Esophagus (tissue), 2 donors: ENCODE measurements around the gene PPP5C. TPM values are rescaled to one million over a fixed set of nuclear protein-coding genes. Genes with fewer than 3 reads are reported as not detected.
"Not testable (repeated sequence)": the region's sequence is repeated elsewhere in the genome, so short reads cannot be mapped to it uniquely, and the experiment has no call there.

ENCODE experiments used
- H3K27ac ChIP-seq, 2 donors: one replicate each; pipeline ENCODE4 v1.5.1; 2013; ENCODE audit warnings: low read depth in 2 of 2, mild to moderate bottlenecking in 2 of 2, inconsistent platforms in 1 of 2, low read length in 1 of 2, moderate library complexity in 1 of 2
- H3K27me3 ChIP-seq, 2 donors: one replicate each; pipeline ENCODE4 v1.6.1; 2013; ENCODE audit warnings: low read length in 2 of 2, control low read depth in 1 of 2, mild to moderate bottlenecking in 1 of 2; ENCODE audit not compliant: insufficient read depth in 2 of 2, control insufficient read depth in 1 of 2
- H3K36me3 ChIP-seq, 2 donors: one replicate each; pipeline ENCODE4 v1.6.1; 2013; ENCODE audit warnings: low read length in 1 of 2; ENCODE audit not compliant: control insufficient read depth in 2 of 2, insufficient read depth in 2 of 2
- H3K4me1 ChIP-seq, 2 donors: one replicate each; pipeline ENCODE4 v1.6.1; 2013; ENCODE audit warnings: low read length in 1 of 2; ENCODE audit not compliant: control insufficient read depth in 2 of 2, insufficient read depth in 2 of 2
- H3K4me3 ChIP-seq, 2 donors: one replicate each; pipeline ENCODE4 v1.5.1; 2013; ENCODE audit warnings: low read length in 2 of 2, mild to moderate bottlenecking in 2 of 2, low read depth in 1 of 2, moderate library complexity in 1 of 2
- H3K9me3 ChIP-seq, 2 donors: one replicate each; pipeline ENCODE4 v1.6.1; 2013; ENCODE audit warnings: mild to moderate bottlenecking in 2 of 2, low read depth in 1 of 2, low read length in 1 of 2, moderate library complexity in 1 of 2; ENCODE audit not compliant: control insufficient read depth in 2 of 2, insufficient read depth in 1 of 2
- WGBS, 2 donors: extraction: QIAGEN DNeasy Blood & Tissue Kit; methylation state at CpG; one replicate each; pipeline ENCODE4 v1.1.7; 2013; 5-methylcytosine and 5-hydroxymethylcytosine counted together
- polyA plus RNA-seq, 2 donors: library from polyadenylated mRNA; stranded (reverse); fragments of 200-250 nt; gene quantifications; one replicate each; pipeline ENCODE4 v1.2.3, GENCODE V29; 2013
- donor health status: healthy with polysubstance abuse.
- donor health status: Bipolar disorder and iron deficiency.

The PPP5C gene
- polyA plus RNA-seq, 2 donors, result 34.7 to 35.5 TPM

GRCh38 chr19:46411088-46411924 lies 64.4 kb downstream of the PPP5C start:
- Histone ChIP-seq H3K36me3 (no peaks in the 10 kb centered on the region), H3K27ac (no peak overlapping the region), H3K4me3 (no peak overlapping the region), H3K27me3 (peaks cover 0 to 6% of the 10 kb centered on the region in 2 donors), H3K9me3 (no peaks in the 10 kb centered on the region), H3K4me1 (peaks cover 1 to 8% of the 10 kb centered on the region in 2 donors)
- WGBS, 2 donors, result 70% methylated on average over 13 of the region's 13 CpGs

GRCh38 chr19:46411925-46412649 lies 65.2 kb downstream of the PPP5C start:
- WGBS, 2 donors, result 23 to 30% methylated on average over 54 of the region's 54 CpGs

GRCh38 chr19:46412650-46413261 lies 65.9 kb downstream of the PPP5C start:
- WGBS, 2 donors, result 8 to 11% methylated on average over 29 of the region's 29 CpGs
- Histone ChIP-seq H3K36me3 (no peaks in the 10 kb centered on the region), H3K4me3 (peak overlapping the region; percentile 8 to 30), H3K9me3 (no peaks in the 10 kb centered on the region), H3K4me1 (peaks cover 4 to 8% of the 10 kb centered on the region in 2 donors), H3K27ac (no peak overlapping the region), H3K27me3 (peaks cover 0 to 3% of the 10 kb centered on the region in 2 donors)

More at GRCh38 chr19:46411925-46412649, 65.2 kb downstream of the PPP5C start:
- H3K27me3 ChIP-seq, result peaks cover 0 to 3% of the 10 kb centered on the region in 2 donors
- H3K27ac ChIP-seq, result no peak overlapping the region
- peaks cover 4 to 8% of the 10 kb centered on the region in 2 donors for H3K4me1 ChIP-seq
- H3K9me3 ChIP-seq, result no peaks in the 10 kb centered on the region
- no peaks in the 10 kb centered on the region for H3K36me3 ChIP-seq
- peak overlapping the region in 1 of 2 donors; percentile 5 for H3K4me3 ChIP-seq

DNA sequence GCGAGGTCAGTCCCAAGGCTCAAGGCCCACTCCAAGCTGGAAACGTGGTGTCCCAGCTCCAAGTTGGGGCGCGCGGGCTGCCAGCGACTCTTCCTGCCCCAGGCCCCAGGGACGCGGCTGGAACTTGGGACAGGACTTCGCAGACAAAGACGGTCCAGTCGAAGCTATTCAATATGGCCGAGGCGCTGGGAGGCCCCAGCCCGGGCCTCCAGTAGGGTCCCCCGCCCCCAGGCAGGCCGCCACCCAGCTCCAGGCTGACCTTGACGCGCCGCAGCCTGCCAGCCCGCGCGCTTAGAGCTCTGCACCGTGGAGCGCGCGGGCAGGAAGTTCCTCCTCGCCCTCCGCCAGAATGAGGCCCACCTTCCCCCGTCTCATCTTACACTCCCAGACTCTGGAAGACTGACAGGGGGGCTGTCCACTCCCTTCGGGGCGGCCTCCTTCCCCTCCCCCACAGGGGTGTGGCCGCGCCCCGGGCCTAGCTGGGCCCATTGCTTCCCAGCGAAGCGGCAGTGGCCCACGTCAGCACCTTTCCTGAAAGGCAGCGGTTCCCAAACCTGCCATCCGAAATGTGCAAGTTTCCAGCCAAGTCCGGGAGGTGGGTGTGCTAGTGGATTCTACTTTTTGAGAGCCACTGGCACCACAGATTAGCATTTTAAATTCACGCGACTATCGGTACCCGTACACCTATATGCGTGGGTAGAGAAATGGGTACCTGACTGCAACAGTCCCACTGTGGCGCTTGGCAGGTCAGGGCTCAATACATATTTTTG lies 66.6 kb downstream of the PPP5C start, which contains the start of gene CCDC8:
Gene CCDC8, minus strand, starts transcription at position 303 of the 770 bp plus-strand sequence. CDS start 754 bp downstream, outside the sequence.
- peak within 1 kb of the TSS; percentile 8 to 30 for H3K4me3 ChIP-seq
- H3K9me3 ChIP-seq, result no peaks in the 10 kb centered on the region
- H3K36me3 ChIP-seq, result no peaks in the 10 kb centered on the region
- no peak within 1 kb of the TSS for H3K27ac ChIP-seq
- peaks cover 4 to 7% of the 10 kb centered on the region in 2 donors for H3K4me1 ChIP-seq
- 14 to 22% methylated on average over 46 of the region's 46 CpGs for WGBS, 2 donors
- H3K27me3 ChIP-seq, result peaks cover 0 to 3% of the 10 kb centered on the region in 2 donors

GRCh38 chr19:46414899-46415298 lies 68.0 kb downstream of the PPP5C start:
- not testable (repeated sequence) for H3K27me3 ChIP-seq, H3K27ac ChIP-seq, H3K4me1 ChIP-seq

DNA sequence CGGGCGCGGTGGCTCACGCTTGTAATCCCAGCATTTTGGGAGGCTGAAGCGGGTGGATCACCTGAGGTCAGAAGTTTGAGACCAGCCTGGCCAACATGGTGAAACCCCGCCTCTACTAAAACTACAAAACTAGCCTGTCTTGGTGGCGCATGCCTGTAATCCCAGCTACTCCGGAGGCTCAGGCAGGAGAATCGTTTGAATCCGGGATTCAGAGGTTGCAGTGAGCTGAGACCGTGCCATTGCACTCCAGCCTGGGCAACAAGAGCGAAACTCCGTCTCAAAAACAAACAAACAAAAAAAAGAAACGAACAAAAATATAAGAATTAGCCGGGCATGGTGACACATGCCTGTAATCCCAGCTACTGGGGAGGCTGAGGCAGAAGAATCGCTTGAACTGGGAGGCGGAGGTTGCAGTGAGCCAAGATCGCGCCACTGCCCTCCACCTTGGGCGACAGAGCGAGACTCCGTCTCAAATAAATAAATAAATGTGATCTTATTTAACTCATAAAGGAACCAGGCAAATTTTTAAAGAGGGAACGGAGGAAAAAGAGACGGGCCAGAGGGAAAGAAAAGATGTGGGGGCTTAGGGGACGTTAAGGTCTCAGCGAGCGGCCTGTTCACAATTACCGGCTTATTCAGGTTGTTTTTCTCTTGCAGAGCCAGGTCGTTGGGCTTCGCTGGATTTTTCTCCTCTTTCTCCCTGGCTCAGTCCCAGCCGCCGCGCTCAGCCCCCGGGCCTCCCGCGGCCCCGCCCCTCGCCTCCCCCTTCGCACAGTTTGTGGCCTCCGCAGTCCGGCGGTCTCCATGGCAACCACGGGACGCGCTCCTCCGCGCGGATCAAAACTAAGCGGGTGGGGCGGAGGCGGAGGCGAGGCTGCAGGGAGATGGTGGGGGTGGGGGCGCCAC lies 69.2 kb downstream of the PPP5C start:
- H3K4me1 ChIP-seq, H3K27ac ChIP-seq, H3K9me3 ChIP-seq, H3K27me3 ChIP-seq, H3K36me3 ChIP-seq: not testable (repeated sequence)
- peak overlapping the region in 1 of 2 donors; percentile 4 for H3K4me3 ChIP-seq
- WGBS, 2 donors, result 18 to 22% methylated on average over 45 to 53 of the region's 53 CpGs

More at GRCh38 chr19:46414899-46415298, 68.0 kb downstream of the PPP5C start:
- H3K36me3 ChIP-seq, H3K9me3 ChIP-seq, H3K4me3 ChIP-seq: not testable (repeated sequence)
- 95 to 97% methylated on average over 22 of the region's 22 CpGs for WGBS, 2 donors

DNA sequence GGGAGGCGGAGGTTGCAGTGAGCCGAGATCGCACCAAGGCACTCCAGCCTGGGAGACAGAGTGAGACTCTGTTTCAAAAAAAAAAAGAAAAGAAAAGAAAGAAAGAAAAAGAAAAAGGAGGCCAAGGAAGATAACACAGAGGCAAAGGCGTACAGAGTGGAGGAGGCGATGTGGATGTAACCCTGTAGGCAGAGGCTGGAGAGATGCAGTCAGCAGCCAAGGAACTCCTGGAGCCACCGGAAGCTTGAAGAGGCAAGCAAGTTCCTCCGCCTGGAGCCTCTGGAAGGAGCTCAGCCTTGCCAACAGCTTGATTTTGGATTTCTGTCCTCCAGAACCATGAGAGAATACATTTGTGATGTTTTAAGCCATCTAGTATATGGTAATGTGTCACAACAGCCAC lies 73.2 kb downstream of the PPP5C start:
- Histone ChIP-seq H3K27me3 (peaks cover 0 to 3% of the 10 kb centered on the region in 2 donors), H3K27ac (no peak overlapping the region), H3K4me1 (peaks cover 0 to 4% of the 10 kb centered on the region in 2 donors), H3K36me3 (no peaks in the 10 kb centered on the region), H3K9me3 (no peaks in the 10 kb centered on the region), H3K4me3 (no peak overlapping the region)
- WGBS, 2 donors, result 75 to 83% methylated on average over 7 of the region's 7 CpGs

DNA sequence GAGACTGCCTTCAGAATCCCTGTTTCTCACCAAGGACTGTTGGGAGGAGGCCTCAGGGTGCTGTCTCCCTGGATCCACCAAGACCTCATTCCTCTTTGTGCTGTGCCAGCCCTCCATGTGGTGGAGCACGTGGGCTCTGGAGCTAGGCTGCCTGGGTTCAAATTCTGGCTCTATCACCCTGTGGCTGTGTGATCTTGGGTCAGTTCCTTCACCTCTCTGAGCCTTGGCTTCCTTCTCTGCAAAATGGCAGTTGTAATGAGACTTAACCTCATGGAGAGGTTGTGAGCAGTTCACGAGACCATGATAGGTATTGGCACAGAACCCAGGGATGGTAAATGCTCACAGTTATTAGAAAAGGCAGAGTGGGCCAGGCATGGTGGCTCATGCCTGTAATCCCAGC lies 75.5 kb downstream of the PPP5C start:
- 71 to 78% methylated on average over 2 of the region's 2 CpGs for WGBS, 2 donors

More for the DNA sequence above, 75.5 kb downstream of the PPP5C start:
- H3K4me1 ChIP-seq, result peaks cover 0 to 2% of the 10 kb centered on the region in 2 donors
- H3K9me3 ChIP-seq, result no peaks in the 10 kb centered on the region
- no peak overlapping the region for H3K27ac ChIP-seq
- H3K27me3 ChIP-seq, result peaks cover 2% of the 10 kb centered on the region in 2 donors
- H3K36me3 ChIP-seq, result no peaks in the 10 kb centered on the region
- no peak overlapping the region for H3K4me3 ChIP-seq
